Keratinocyte (primary cell): Measurements from ENCODE around the gene DNASE1. TPM values are rescaled to one million over a fixed set of nuclear protein-coding genes. Genes with fewer than 3 reads are reported as not detected.

ENCODE experiments used
- DNase-seq: peaks from one replicate; pipeline ENCODE4 v3.0.0-alpha.2; 2011; ENCODE audit warnings: low read depth, missing footprints, low spot score
- FAIRE-seq: peaks from 2 replicates; lab custom pipeline; 2011; peaks lifted over from hg19 to GRCh38; lab: Jason Lieb, UNC
- H2AFZ ChIP-seq: 2 replicates; pipeline ENCODE4 v1.6.0; 2012; ENCODE audit warnings: low read length, control low read depth, inconsistent platforms; ENCODE audit not compliant: control insufficient read depth
- H3K27ac ChIP-seq: 2 replicates; pipeline ENCODE4 v1.5.1; 2011; ENCODE audit warnings: low read length; ENCODE audit not compliant: control insufficient read depth, insufficient read depth
- H3K27me3 ChIP-seq: 3 replicates; pipeline ENCODE4 v1.6.0; 2011; ENCODE audit warnings: low read length; ENCODE audit not compliant: control insufficient read depth, insufficient read depth; ENCODE audit errors: extremely low read depth
- H3K36me3 ChIP-seq, 2 experiments: 2 replicates in 1 of 2; 3 replicates in 1 of 2; pipeline ENCODE4 v1.5.1; 2011; ENCODE audit warnings: low read length in 2 of 2, mild to moderate bottlenecking in 1 of 2; ENCODE audit not compliant: control insufficient read depth in 2 of 2, insufficient read depth in 2 of 2; ENCODE audit errors: extremely low read depth in 1 of 2
- H3K4me1 ChIP-seq: 3 replicates; pipeline ENCODE4 v1.5.1; 2011; ENCODE audit warnings: low read length; ENCODE audit not compliant: control insufficient read depth, insufficient read depth; ENCODE audit errors: extremely low read depth
- H3K4me2 ChIP-seq: 3 replicates; pipeline ENCODE4 v1.6.0; 2011; ENCODE audit warnings: low read depth, low read length; ENCODE audit not compliant: control insufficient read depth, insufficient read depth; ENCODE audit errors: extremely low read depth
- H3K4me3 ChIP-seq, 3 experiments: fragments of 200-600 bp in 1 of 3; sonication (generic) in 1 of 3; 2 replicates in 2 of 3; 3 replicates in 1 of 3; pipeline ENCODE4 v1.5.1; 2011 to 2016; ENCODE audit warnings: low read length in 3 of 3, mild to moderate bottlenecking in 3 of 3, control low read depth in 2 of 3, inconsistent platforms in 1 of 3, low read depth in 1 of 3, mixed read lengths in 1 of 3, mixed run types in 1 of 3, moderate library complexity in 1 of 3; ENCODE audit not compliant: control insufficient read depth in 2 of 3, insufficient read depth in 2 of 3; ENCODE audit errors: extremely low read depth in 1 of 3
- H3K79me2 ChIP-seq: 2 replicates; pipeline ENCODE4 v1.6.0; 2012; ENCODE audit warnings: low read length; ENCODE audit not compliant: control insufficient read depth, insufficient read depth
- H3K9ac ChIP-seq: 3 replicates; pipeline ENCODE4 v1.6.0; 2011; ENCODE audit warnings: low read length; ENCODE audit not compliant: control insufficient read depth, insufficient read depth; ENCODE audit errors: extremely low read depth
- H3K9me1 ChIP-seq: 3 replicates; pipeline ENCODE4 v1.6.0; 2011; ENCODE audit warnings: low read length; ENCODE audit not compliant: control insufficient read depth, insufficient read depth; ENCODE audit errors: extremely low read depth
- H3K9me3 ChIP-seq: 2 replicates; pipeline ENCODE4 v1.5.1; 2012; ENCODE audit warnings: low read depth, low read length; ENCODE audit not compliant: control insufficient read depth
- H4K20me1 ChIP-seq: 3 replicates; pipeline ENCODE4 v1.6.0; 2011; ENCODE audit warnings: low read length; ENCODE audit not compliant: control insufficient read depth, insufficient read depth; ENCODE audit errors: extremely low read depth
- CTCF ChIP-seq, 3 experiments: IDR thresholded peaks in 1 of 3; conservative IDR thresholded peaks in 1 of 3; optimal IDR thresholded peaks in 1 of 3; 2 replicates in 2 of 3; 3 replicates in 1 of 3; pipeline versions ENCODE3 to v1.5.1; 2011; ENCODE audit warnings: low read length in 3 of 3, mild to moderate bottlenecking in 3 of 3, moderate library complexity in 2 of 3, control low read depth in 1 of 3, inconsistent platforms in 1 of 3; ENCODE audit not compliant: insufficient read depth in 2 of 3; ENCODE audit errors: extremely low read depth in 1 of 3
- EZH2 ChIP-seq: IDR thresholded peaks from one replicate; pipeline ENCODE4 v1.6.1; 2012; ENCODE audit warnings: inconsistent platforms, mild to moderate bottlenecking, low read length, moderate library complexity
- dilution Hi-C: fragments of 300-500 bp; cut with MboI; formaldehyde crosslinking; loops from one replicate; pipeline ENCODE4 v1.7.0; 2020; ENCODE audit warnings: low sequenced_read_pairs; ENCODE audit not compliant: extremely low pct_ligation_motif_present
- polyA plus RNA-seq, 5 experiments: library from polyadenylated mRNA; depleted of rRNA in 3 of 5; stranded (reverse) in 3 of 5; stranded (forward) in 1 of 5; unstranded in 1 of 5; fragments of >200 nt; gene quantifications; 1 replicate in 1 of 5; 2 replicates in 3 of 5; 3 replicates in 1 of 5; pipeline versions ENCODE4 v1.2.1 to v1.2.3, GENCODE V29; 2011 to 2012; ENCODE audit warnings: missing spikeins in 2 of 5, low read depth in 1 of 5, low replicate concordance in 1 of 5

DNASE1 gene
- polyA plus RNA-seq, 1 donor (not counting 4 experiments of a cell fraction or from before 2014, with no cell fraction given): 5.2 TPM

GRCh38 chr16:3625331-3625730, 29.2 kb upstream of the DNASE1 start:
- Histone ChIP-seq H3K27me3 (no peaks in the 10 kb centered on the region), H3K36me3 (no peaks in the 10 kb centered on the region), H3K27ac (no peak overlapping the region), H3K9me3 (no peaks in the 10 kb centered on the region), H4K20me1 (no peaks in the 10 kb centered on the region), H3K79me2 (peaks cover 5% of the 10 kb centered on the region), H3K4me1 (no peaks in the 10 kb centered on the region), H3K9ac (no peak overlapping the region), H3K4me2 (no peak overlapping the region), H3K4me3 (no peak overlapping the region), H2AFZ (no peak overlapping the region), H3K9me1 (no peaks in the 10 kb centered on the region)
- DNase-seq: no peak
- FAIRE-seq: no peak
- dilution Hi-C loops: no loop called here
- TF ChIP-seq EZH2 (no peak), CTCF (optimal IDR thresholded peaks at IDR 0.05 in 1 of 3, IDR thresholded peaks at IDR 0.05 in 1 of 3, conservative IDR thresholded peaks at IDR 0.05 in 1 of 3; ENCODE audit: extremely low read depth in 1 of 3, insufficient read depth in 2 of 3, low read length in 3 of 3) (no peak)

- Histone ChIP-seq H3K9me1 (no peaks in the 10 kb centered on the region), H3K4me1 (no peaks in the 10 kb centered on the region), H3K9me3 (no peaks in the 10 kb centered on the region), H3K9ac (no peak overlapping the region), H3K27ac (no peak overlapping the region), H3K79me2 (peaks cover 3% of the 10 kb centered on the region), H3K4me3 (no peak overlapping the region), H3K27me3 (no peaks in the 10 kb centered on the region), H3K36me3 (no peaks in the 10 kb centered on the region), H3K4me2 (no peak overlapping the region), H2AFZ (no peak overlapping the region), H4K20me1 (no peaks in the 10 kb centered on the region)
- DNase-seq (no peak), FAIRE-seq (peak; percentile 34)
- dilution Hi-C loops: no loop called here
- TF ChIP-seq EZH2: no peak
Observed at GRCh38 chr16:3625911-3626732, 28.4 kb upstream of the DNASE1 start.
